NCI-H345 treated with DMSO at 0.1 percent for 48 hours (cell line): ENCODE results near the gene COL6A1.

Source experiments
- DNase-seq: peaks from one replicate; lab custom pipeline; 2025; ENCODE audit not compliant: unreplicated experiment; lab: John Stamatoyannopoulos, UW

The COL6A1 gene, protein sequence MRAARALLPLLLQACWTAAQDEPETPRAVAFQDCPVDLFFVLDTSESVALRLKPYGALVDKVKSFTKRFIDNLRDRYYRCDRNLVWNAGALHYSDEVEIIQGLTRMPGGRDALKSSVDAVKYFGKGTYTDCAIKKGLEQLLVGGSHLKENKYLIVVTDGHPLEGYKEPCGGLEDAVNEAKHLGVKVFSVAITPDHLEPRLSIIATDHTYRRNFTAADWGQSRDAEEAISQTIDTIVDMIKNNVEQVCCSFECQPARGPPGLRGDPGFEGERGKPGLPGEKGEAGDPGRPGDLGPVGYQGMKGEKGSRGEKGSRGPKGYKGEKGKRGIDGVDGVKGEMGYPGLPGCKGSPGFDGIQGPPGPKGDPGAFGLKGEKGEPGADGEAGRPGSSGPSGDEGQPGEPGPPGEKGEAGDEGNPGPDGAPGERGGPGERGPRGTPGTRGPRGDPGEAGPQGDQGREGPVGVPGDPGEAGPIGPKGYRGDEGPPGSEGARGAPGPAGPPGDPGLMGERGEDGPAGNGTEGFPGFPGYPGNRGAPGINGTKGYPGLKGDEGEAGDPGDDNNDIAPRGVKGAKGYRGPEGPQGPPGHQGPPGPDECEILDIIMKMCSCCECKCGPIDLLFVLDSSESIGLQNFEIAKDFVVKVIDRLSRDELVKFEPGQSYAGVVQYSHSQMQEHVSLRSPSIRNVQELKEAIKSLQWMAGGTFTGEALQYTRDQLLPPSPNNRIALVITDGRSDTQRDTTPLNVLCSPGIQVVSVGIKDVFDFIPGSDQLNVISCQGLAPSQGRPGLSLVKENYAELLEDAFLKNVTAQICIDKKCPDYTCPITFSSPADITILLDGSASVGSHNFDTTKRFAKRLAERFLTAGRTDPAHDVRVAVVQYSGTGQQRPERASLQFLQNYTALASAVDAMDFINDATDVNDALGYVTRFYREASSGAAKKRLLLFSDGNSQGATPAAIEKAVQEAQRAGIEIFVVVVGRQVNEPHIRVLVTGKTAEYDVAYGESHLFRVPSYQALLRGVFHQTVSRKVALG

DNA sequence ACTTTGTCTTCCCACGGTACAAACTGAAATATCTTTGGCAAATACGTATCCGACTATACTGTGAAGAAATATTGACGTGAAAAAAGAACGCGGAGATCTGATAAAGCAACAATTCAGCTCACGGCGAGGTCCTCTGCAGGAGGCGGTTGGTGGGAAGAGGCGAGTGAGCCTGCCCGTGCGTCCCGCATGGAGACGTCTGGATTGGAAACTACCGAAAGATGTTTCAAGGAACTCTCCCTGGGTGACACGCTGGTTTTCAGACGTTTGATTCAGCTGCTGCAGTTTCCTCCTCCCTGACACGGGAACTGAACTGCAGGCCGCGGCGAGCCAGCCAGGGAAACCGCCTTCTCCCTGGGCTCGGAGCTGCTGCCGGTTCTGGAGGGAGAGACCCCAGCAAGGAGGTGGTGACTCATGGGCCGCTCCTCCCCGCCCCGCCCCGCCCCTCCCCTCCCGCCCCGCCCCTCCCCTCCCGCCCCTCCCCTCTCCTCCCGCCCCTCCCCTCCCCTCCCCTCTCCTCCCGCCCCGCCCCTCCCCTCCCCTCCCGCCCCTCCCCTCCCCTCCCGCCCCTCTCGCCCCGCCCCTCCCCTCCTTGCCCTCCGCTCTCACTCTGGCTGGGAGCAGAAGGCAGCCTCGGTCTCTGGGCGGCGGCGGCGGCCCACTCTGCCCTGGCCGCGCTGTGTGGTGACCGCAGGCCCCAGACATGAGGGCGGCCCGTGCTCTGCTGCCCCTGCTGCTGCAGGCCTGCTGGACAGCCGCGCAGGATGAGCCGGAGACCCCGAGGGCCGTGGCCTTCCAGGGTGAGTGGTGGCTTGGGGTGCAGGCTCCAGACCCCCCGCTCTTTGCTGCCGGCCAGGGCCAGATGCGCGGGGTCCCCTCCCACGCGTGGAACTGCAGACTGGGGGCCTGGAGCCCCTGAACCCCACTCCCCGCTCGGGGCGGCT lies at the start of gene COL6A1:
TSS of gene COL6A1 (plus strand) at position 620 of the 941 bp plus-strand sequence. CDS start at position 701, 81 bp downstream.
- DNase-seq = peak; percentile 38

DNA sequence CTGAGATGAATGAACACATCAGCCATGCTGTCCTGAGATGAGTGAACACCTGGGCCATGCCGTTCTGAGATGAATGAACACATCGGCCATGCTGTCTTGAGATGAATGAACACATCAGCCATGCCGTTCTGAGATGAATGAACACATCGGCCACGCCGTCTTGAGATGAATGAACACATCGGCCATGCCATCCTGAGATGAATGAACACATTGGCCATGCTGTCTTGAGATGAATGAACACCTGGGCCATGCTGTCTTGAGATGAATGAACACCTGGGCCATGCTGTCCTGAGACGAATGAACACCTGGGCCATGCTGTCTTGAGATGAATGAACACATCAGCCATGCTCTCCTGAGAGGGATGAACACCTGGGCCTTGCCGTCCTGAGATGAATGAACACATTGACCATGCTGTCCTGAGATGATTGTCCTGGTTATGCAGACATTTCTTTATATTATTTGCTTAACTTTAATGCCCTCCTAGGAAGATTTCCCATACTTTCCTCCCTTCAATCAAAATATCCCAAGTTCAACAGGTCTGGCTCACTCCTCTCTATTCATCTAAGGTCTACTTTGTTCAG lies 48.6 kb upstream of the COL6A1 start:
- no peak for DNase-seq

DNA sequence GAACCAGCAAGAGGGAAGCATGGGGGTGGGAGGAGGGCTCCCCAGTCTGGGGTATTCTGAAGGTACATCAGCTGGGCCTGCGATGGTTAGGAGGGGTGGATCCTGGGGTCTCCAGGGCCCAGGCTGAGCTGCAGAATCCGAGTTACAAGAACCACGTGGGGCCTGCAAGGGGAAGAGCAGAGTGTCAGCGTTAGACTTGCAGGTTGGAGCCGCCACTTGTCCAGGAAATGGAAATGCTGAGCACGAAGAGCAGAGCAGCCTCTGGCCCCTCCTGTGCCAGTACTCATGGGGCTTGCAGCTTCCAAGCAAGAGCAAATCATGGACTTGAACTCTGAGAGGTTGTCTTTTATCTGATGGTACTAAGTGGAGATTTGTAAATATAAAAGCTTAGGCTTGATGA lies 47.5 kb upstream of the COL6A1 start:
- DNase-seq = no peak

DNA sequence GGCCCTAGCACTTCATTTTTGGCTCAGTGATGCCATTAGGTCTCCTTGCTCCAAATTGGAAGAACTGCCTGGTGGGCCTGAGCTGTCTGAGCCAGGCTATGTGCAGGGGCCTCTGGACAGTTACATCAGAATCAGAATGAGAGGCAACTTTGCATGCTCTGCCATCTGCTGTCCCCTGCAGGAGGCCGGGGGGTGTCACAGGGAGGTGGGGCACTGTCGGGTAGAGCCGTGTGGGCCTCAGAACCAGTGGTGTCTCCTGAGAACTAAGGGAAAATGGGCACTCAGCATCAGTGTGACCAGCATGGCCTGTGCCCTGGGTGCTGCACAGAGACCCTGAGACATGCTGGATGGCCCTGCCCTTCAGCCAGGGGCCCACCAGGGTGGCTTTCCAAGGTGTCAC lies 47.0 kb upstream of the COL6A1 start:
- DNase-seq = no peak

DNA sequence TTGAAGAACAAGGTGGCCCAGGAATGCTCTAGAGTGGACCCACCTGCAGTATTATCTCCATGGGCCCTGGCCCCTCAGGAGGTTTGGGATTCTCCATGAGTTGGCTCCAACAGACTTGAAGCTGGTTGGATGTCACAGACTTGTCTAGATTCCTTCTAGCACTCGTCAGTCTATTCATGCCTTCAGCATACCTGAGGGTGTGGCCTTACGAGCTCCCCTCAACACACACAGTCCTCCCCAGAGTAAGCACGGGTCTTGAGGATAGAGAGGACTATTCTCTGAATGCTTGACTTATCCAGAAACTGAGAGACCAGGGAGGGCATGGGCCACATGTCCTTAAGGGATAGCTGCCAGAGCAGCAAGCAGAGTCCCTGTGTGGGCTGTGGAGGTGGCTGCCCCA lies 45.9 kb upstream of the COL6A1 start:
- DNase-seq = no peak

DNA sequence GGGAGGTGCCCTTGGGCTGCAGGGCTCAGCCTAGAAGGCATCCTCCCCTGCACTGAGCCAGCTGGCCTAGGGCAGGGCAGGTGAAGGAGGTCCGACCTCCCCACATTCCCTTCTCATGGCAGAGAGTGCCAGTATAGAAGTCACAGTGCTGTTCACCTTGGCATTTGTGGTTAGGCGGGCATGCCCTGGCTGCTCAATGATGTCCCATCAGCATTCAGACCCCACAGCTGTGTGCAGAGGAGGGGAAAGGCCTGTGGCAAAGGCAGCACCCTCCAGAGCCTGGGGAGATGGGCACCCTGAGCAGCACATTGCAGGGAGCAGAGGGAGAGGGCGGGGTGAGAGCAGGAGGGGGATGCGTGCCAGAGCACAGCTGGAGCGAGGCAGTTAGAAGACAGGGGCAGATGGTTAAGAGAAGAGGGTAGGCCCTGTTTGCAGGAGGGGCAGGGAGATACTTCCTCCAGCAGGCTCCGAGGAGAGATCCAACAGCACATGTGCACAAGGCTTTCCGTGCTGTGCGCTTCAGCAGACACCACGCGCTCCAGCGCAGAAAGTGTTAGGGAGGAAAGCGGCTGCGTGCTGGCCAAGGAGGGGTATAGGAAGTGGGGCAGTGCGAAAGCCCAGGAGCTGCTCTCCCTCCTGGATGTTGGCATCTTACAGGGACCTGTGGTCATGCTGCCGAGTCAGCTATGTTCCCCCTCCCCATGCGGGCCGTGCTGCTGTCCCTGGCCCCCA lies 43.7 kb upstream of the COL6A1 start:
- DNase-seq = no peak

DNA sequence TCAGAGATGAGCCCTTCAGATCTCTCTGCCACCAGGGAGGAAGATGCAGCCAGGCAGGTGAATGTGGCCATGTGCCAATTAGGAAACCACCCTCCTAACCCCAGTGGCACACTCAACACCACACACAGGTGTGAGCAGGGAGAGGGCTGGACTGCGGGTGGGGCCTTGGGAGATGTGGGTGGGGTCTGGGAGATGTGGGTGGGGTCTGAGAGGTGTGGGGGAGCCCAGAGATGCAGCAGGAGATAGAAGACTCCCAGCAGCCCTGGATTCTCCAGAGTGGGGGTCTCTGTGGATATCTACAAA lies 43.2 kb upstream of the COL6A1 start:
- DNase-seq = no peak

DNA sequence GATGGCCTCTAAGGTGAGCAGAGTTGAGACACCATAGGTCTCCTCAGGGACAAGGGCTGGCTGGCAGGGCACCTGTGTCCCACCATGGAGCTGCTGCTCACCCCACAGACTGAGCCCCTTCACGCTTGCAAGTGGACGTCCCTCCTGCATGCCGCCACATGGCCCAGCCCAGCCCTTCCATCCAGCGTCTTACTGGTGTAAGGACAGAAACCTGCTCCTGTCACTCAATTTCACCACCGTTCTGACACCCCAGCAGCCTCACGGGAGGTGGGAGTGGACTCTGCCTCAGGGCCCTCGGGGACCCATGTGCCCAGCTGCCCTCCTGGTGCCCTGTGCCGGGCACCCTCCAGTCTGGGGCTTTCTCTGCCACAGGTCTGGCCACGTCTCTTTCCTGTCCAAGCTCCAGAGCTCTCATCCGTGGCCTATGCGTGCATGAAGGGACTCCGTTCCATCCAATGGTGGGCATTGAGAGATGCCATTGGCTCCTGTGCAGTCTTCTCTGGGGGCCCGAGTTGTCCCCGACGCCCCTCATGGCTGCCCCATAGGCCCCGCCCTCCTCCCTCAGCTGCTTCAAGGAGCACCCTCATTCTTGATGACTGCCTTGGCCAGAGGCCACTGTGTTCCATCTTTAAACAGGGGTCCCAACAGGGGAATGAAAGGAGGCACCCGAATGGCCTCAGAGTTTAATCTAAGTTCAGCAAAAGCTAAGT lies 42.6 kb upstream of the COL6A1 start:
- DNase-seq = no peak

DNA sequence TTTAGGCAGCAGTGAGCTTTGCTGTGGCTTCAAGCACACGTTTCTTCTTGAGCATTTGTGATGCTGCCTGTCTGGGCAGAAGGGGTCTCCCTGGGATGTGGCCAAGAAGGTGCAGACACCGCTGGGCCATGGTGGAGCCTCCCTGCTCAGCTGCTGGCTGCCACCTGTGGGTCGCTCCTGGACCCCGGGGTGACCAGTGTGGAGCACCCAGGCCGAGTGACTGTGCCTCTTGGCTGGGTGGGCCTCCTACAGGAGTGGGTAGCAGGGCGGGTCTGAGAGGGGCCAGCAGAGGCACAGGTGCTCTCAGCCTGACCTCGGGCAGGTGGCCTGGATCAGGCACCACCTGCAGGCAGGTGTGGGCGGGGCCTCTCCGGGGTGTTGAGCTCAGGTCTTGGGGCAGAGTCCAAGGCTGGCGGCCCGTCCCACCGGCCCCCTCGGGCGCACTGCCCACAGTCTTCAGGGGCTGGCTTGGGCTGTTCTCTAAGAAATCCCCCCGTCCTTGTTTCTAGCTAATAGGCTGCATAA lies 42.0 kb upstream of the COL6A1 start:
- DNase-seq = no peak

DNA sequence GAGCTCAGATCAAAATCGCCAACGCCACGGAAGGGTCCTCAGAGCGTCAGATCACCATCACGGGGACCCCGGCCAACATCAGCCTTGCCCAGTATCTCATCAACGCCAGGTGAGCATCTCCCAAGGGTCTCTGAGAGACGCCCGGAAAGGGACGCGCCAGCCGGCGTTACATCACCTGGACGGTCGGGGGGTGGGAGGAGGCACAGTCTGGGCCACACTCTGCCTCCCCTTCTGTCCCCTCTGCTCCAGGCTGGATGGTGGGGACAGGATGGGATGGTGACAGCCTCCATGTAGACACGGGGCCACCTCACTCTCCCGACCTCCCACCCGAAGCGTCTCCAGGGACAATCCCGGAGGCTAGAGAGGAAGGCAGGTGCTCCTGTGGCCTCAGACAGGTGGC lies 41.5 kb upstream of the COL6A1 start:
- DNase-seq = no peak

DNA sequence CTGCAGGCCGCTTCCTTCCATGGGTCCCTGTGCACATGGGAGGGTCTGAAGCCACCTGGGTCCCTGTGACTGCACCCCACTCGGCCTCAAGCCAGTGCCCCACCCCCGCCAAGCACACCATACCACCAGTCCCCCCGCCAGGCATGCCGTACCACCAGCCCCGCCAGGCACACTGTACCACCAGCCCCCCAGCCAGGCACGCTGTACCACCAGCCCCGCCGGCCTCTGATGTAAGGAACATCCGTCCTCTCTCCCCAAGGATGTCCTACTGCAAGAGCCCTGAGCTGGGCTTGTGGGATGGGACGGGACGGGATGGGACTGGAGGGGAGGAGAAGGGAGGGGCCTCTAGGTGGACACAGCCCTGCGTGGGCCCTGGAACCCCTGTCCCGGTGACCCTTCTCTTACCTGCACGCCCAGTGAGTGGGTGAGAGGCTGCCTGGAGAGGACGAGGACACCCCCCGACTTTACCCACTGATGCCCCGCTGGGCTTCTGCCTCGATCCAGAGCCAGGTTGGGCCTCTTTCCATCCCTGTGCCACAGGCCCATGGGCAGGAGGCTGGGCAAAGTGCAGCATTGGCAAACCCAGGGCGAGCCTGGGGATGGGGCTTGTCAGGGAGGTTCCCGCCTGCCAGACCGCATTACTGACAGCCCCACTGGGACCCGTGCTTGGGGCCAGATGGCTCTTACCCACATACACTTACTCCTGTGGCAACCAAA lies 40.8 kb upstream of the COL6A1 start:
- DNase-seq = no peak

DNA sequence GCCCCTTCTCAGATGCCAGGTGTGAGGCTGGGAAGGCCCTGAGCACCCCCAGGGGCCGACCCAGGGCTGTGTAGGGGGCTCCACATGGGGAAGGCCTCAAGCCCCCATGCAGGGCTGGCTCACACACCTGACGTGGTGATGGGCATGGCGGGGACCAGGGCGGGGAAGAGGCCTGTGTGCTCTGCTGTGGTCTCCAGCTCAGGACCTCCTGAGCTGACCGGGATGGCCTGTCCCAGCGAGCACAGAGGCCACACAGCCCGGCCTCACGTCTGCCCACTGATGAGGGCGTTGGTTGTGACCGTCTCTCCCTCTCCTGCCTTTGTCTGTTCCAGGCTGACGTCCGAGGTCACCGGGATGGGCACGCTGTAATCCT lies 40.2 kb upstream of the COL6A1 start:
- DNase-seq = no peak

DNA sequence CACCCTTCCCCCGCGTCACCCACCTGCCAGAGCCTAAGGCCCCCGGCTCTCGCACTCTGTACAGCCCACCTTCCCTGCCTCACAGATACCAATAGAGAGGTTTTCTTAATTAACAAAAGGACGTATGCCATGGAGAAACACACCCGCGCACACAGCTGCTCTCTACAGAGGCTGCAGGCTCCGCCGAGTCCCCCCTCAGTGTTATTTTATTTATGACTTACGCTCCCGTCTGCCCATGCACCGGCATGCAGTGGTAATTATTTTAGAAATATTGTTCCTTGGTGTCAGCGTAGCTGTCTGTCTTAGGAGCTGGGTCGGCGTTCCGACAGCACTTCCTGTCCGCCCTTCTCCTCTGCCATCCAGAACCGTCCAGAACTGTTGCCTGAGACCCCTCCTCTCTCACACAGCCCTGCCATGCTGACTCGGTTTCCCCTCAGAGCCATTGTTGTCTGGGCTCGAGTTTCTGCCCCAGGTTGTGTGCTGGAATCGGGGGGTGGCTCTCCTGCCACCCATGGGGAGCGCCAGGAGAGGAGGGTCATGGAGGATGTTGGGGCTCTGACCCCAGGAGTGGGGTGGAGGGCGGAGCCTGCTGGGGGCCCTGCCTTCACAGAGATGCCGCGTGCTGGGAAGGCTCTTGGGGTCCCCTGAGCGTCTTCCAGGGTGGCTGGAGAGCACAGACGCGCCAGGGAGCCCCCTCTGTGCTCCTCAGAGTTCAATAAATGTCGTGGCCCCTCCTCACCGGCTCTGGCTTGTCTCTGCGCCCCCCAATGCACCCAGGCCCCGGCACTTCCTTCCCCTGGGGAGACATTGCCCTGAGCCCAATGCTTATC lies 39.6 kb upstream of the COL6A1 start:
- no peak for DNase-seq

DNA sequence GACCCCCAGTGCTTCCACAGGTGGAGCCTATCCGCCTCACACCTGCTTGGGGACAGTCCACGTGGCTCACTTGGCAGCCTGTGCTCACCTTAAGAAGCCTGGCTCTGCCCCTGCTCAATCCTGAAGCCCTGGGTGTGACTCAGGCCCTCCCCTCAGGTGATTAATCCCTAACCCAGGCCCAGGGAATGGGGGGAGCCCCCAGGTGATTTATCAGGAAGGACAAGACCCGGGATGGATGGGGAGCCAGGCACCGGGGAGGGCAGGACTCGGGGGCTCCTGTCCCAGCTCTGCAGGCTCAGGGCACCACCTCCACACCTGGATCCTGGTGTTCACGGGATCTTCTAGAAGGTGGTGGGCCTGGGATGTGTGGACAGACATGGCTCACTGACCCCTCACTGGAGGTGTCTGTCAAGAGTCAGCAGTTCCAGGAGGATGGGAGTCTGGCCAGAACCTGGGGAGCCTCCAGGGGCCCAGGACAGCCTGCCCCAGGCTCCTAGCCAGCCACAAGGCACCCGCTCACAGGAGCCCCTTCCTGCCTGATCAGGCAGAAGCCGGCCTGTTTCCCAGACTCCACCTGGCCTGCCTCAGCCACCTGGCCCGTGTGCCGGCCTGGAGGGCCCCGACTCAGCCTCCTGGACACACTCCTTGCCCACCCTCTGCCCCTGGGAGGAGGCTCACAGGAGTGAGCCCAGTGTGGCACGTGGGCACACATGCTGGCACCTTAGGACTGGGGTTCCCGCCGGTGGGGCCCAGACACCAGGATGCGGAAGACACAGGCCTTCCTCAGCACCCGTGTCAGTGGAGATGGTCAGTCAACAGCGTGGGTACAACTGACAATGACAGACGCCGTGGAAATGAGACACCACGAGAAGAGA lies 38.6 kb upstream of the COL6A1 start:
- no peak for DNase-seq

DNA sequence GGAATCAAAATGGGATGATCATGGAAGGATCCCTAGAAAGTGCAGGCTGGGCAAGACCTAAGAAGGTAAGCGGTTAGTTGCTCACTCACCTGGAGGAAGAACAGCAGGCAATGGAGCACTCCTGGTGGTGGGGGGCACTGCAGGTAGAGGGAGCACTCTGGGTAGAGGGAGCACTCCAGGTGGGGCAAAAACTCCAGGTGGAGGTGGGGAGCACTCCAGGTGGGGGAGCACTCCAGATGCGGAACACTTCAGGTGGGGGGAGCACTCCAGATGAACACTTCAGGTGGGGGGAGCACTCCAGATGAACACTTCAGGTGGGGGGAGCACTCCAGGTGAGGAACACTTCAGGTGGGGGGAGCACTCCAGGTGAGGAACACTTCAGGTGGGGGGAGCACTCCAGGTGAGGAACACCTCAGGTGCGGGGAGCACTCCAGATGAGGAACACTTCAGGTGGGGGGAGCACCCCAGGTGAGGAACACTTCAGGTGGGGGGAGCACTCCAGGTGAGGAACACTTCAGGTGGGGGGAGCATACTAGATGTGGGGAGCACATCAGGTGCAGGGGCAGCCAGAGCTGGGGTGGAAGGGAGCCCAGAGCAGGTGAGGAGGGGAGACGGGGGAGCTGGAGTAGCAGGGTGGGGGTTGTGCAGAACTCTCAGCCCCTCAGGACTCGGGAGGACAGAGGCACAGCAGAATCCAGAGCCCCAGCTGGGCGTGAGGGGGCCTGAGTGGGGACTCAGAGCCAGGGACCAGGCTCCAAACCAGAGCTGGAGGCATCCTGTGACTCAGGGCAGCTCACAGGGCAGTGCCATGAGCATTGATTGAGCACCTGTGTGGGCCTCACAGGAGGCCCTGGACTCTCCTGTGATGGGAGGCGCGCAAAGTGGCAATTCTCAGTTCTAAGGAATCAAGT lies 37.7 kb upstream of the COL6A1 start:
- no peak for DNase-seq

DNA sequence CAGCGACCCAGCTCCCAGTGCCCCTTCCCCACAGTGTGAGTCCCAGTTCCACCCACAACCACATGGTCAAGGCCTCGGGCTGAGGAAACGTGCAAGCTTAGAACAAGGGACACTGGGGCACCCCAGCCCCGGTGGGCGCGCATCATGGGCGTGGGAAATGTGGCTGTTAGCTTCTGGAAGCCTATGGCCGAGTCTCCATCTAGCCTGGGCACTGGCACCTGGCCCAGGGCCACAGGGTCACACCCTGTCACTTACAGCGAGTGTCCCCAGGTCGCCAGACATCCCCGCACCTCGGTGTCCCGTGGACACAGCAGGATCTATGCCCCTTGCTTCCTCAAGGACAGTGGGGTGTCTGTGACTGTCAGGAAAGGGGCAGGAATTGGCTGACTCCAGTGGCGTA lies 37.0 kb upstream of the COL6A1 start:
- no peak for DNase-seq
